GM12878 (cell line): ENCODE measurements around the gene TAF6. TPM values are rescaled to one million over a fixed set of nuclear protein-coding genes. Genes with fewer than 3 reads are reported as not detected.

ENCODE experiments used
- ATAC-seq: fragments of 200-7000 bp; cut with Tn5 transposase; 3 replicates; pipeline ENCODE4 v1.9.1; 2020; ENCODE audit warnings: mild to moderate bottlenecking, moderate library complexity
- BruUV-seq: library from RNA; stranded (reverse); fragments of 400-500 nt; replicated peaks from 2 replicates; lab custom pipeline; 2021; lab: Mats Ljungman, UMichigan
- CTCF ChIA-PET: fragments of 300-600 bp; sonication (Branson Sonifier 250); formaldehyde crosslinking; extraction: SDS; loops from one replicate; lab custom pipeline; 2021; ENCODE audit warnings: inconsistent platforms; lab: Yijun Ruan, JAX
- POLR2A ChIA-PET: fragments of 350-600 bp; formaldehyde crosslinking; extraction: SDS; loops from one replicate; lab custom pipeline; 2021; ENCODE audit warnings: inconsistent platforms; lab: Charles Lee
- RAD21 ChIA-PET: fragments of 300-600 bp; sonication (Branson Sonifier 250); formaldehyde crosslinking; loops from one replicate; lab custom pipeline; 2023; ENCODE audit warnings: antibody characterized with exemption; ENCODE audit not compliant: unreplicated experiment; lab: Charles Lee
- SMC1A ChIA-PET: fragments of 300-600 bp; sonication (Branson Sonifier 250); formaldehyde crosslinking; loops from one replicate; lab custom pipeline; 2023; ENCODE audit not compliant: unreplicated experiment, uncharacterized antibody; lab: Charles Lee
- DNase-seq: peaks from one replicate; pipeline ENCODE4 v3.0.0-alpha.2; 2011; ENCODE audit warnings: low read depth, low spot score
- FAIRE-seq: peaks from 3 replicates; lab custom pipeline; 2011; peaks lifted over from hg19 to GRCh38; lab: Jason Lieb, UNC
- H2AFZ ChIP-seq: 2 replicates; pipeline ENCODE4 v1.6.0; 2011; ENCODE audit warnings: low read depth, low read length, control low read depth; ENCODE audit not compliant: control insufficient read depth
- H3K27ac ChIP-seq: 2 replicates; pipeline ENCODE4 v1.5.1; 2011; ENCODE audit warnings: control low read depth; ENCODE audit not compliant: control insufficient read depth, insufficient read depth
- H3K27me3 ChIP-seq, 2 experiments: replicated peaks in 1 of 2; 2 replicates each; pipeline versions ENCODE4 v1.6.0 to v1.6.1; 2011; ENCODE audit warnings: low read length in 1 of 2; ENCODE audit not compliant: control insufficient read depth in 2 of 2, insufficient read depth in 2 of 2
- H3K36me3 ChIP-seq, 2 experiments: 2 replicates each; pipeline ENCODE4 v1.5.1; 2011; ENCODE audit warnings: low read length in 1 of 2; ENCODE audit not compliant: control insufficient read depth in 2 of 2, insufficient read depth in 2 of 2
- H3K4me1 ChIP-seq: 2 replicates; pipeline ENCODE4 v1.6.1; 2011; ENCODE audit warnings: mild to moderate bottlenecking, low read length, moderate library complexity, mixed read lengths; ENCODE audit not compliant: control insufficient read depth, insufficient read depth
- H3K4me2 ChIP-seq: 2 replicates; pipeline ENCODE4 v1.6.0; 2011; ENCODE audit warnings: control low read depth; ENCODE audit not compliant: control insufficient read depth, insufficient read depth
- H3K4me3 ChIP-seq: fragments of 200-600 bp; sonication (generic); 2 replicates; pipeline ENCODE4 v1.5.1; 2016
- H3K79me2 ChIP-seq: 2 replicates; pipeline ENCODE4 v1.6.0; 2011; ENCODE audit warnings: low read length; ENCODE audit not compliant: control insufficient read depth, insufficient read depth
- H3K9ac ChIP-seq: 2 replicates; pipeline ENCODE4 v1.8.0; 2011; ENCODE audit warnings: low read length, control low read depth, mixed read lengths; ENCODE audit not compliant: control insufficient read depth, insufficient read depth
- H3K9me3 ChIP-seq: replicated peaks from 3 replicates; pipeline ENCODE4 v1.5.1; 2011; ENCODE audit warnings: mild to moderate bottlenecking, low read length; ENCODE audit not compliant: control insufficient read depth, insufficient read depth
- H4K20me1 ChIP-seq: 2 replicates; pipeline ENCODE4 v1.6.0; 2011; ENCODE audit not compliant: control insufficient read depth, insufficient read depth
- ASH2L ChIP-seq: fragments of 300-600, 200-600 bp; sonication (generic); IDR thresholded peaks from 2 replicates; pipeline ENCODE4 v1.6.1; 2017; ENCODE audit warnings: low read depth, mild to moderate bottlenecking, borderline replicate concordance
- FOXM1 ChIP-seq: IDR thresholded peaks from 2 replicates; pipeline ENCODE4 v1.6.1; 2012; ENCODE audit warnings: low read depth, mild to moderate bottlenecking, inconsistent platforms, low read length, moderate library complexity
- PML ChIP-seq: IDR thresholded peaks from 2 replicates; pipeline ENCODE4 v1.6.1; 2012; ENCODE audit warnings: low read length, inconsistent platforms
- POLR2A ChIP-seq: IDR thresholded peaks from 2 replicates; pipeline ENCODE4 v1.6.1; 2011; ENCODE audit warnings: low read depth, mild to moderate bottlenecking, low read length
- SUZ12 ChIP-seq: fragments of 200-600 bp; sonication (generic); IDR thresholded peaks from one replicate; pipeline ENCODE4 v1.6.1; 2018; ENCODE audit warnings: antibody characterized with exemption, mild to moderate bottlenecking; ENCODE audit not compliant: unreplicated experiment
- WGBS: methylation state at CpG from one replicate; pipeline ENCODE4 v1.1.6; 2016; ENCODE audit warnings: low lambda C conversion rate; ENCODE audit not compliant: insufficient replicate concordance, insufficient coverage; ENCODE audit errors: missing lambda C conversion rate; 5-methylcytosine and 5-hydroxymethylcytosine counted together
- in situ Hi-C: fragments of 300-500 bp; cut with MboI; formaldehyde crosslinking; loops from 9 replicates; pipeline ENCODE4 v1.14.3; 2018; ENCODE audit warnings: mixed read lengths
- intact Hi-C: fragments of 100-400 bp; cut with micrococcal nuclease; formaldehyde crosslinking; loops from one replicate; pipeline ENCODE4 v1.14.2; 2022; ENCODE audit not compliant: unreplicated experiment
- polyA plus RNA-seq, 11 experiments: library from polyadenylated mRNA; depleted of rRNA in 4 of 11; unstranded in 6 of 11; stranded (reverse) in 5 of 11; fragments of >200 nt; fragmentation: Nextera tagmentation in 4 of 11; fragmentation: Illumina TruSeq in 1 of 11; extraction: Ambion mirVana in 4 of 11; extraction: Trizol in 1 of 11; gene quantifications; 1 replicate in 1 of 11; 2 replicates in 10 of 11; pipeline versions ENCODE4 v1.2.1 to v1.2.3, GENCODE V29; 2011 to 2016; ENCODE audit warnings: inconsistent platforms in 2 of 11, missing spikeins in 2 of 11, low read depth in 1 of 11
- total RNA-seq, 4 experiments: library from RNA; depleted of rRNA in 3 of 4; stranded (reverse); fragments of >200 nt in 3 of 4; fragmentation: Illumina TruSeq in 1 of 4; extraction: Trizol in 1 of 4; gene quantifications; 2 replicates each; pipeline versions ENCODE4 v1.2.1 to v1.2.3, GENCODE V29; 2013 to 2021
- TF ChIP-seq, protein P1 (sequence below): fragments of 450-650 bp; IDR thresholded peaks from 2 replicates; pipeline ENCODE4 v1.6.1; 2017; ENCODE audit warnings: mild to moderate bottlenecking

Gene TAF6
- total and polyA plus RNA-seq, 10 of the 15 experiments (the other 5 are each of a cell fraction or from before 2014, with no cell fraction given), result 0.27 to 42.6 (median 17.0) TPM

DNA sequence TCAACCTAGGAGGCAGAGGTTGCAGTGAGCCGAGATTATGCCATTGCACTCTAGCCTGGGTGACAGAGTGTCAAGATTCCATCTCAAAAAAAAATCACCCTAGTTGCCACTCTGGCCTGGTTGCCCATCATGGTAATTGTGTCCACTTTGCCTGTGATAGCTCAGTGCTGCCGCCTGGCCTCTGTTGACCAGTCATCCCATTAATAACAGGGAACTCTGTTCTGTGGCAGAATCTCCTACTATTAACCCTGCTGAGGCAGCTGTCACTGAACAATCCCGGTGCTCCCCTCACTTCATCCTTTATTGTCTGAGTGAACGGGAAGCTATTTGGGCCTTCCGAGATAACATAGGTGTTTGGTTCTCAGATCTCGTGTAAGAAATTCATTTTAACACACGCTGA lies 52.2 kb downstream of the TAF6 start (continued):
- TF ChIP-seq ASH2L (no peak), SUZ12 (no peak)
- TF ChIP-seq, protein P1, sequence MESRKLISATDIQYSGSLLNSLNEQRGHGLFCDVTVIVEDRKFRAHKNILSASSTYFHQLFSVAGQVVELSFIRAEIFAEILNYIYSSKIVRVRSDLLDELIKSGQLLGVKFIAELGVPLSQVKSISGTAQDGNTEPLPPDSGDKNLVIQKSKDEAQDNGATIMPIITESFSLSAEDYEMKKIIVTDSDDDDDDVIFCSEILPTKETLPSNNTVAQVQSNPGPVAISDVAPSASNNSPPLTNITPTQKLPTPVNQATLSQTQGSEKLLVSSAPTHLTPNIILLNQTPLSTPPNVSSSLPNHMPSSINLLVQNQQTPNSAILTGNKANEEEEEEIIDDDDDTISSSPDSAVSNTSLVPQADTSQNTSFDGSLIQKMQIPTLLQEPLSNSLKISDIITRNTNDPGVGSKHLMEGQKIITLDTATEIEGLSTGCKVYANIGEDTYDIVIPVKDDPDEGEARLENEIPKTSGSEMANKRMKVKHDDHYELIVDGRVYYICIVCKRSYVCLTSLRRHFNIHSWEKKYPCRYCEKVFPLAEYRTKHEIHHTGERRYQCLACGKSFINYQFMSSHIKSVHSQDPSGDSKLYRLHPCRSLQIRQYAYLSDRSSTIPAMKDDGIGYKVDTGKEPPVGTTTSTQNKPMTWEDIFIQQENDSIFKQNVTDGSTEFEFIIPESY, result no peak

DNA sequence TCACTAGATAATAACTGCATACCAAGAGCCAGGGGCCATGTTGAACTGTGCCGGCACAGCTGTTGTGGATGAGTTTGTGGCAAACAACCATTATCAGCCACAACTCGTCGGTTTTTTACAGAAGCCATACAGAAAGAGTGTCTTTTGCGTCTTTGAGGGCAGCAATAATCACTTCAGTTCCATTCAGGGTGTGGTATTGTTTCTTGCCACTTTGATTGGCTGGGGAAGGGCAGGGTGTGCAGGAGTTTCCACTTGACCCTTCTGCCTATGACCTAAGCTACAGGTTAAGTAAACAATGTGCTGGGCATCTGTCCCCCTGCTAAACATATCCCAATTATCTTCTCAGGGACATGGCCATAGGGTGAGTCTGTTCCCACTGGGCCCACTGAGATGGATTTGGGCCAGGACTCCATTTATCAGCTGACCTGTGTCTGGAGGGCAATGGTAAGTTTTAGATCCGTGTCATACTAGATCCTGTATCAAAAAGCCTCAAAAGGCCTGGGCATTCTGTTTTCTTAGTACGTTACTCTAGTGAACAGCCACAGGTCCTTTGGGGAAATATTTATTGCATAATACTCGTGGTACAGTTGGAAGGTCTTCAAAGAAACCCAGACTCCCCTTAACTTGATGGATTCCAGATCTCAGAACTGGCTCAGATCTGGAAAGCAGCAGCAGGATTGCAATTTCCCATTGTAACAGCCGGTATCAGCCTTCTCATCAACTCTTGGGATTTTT lies 53.5 kb downstream of the TAF6 start:
- ChIA-PET CTCF (no interaction called here), RAD21 (no interaction called here), SMC1A (interaction anchor here (0.6 kb wide), 1 partner anchor 12 kb away, joined by 3 read pairs; no protein-coding TSS in a partner anchor), POLR2A (no interaction called here)
- in situ Hi-C loops (no loop called here), intact Hi-C loops (no loop called here)
- Histone ChIP-seq H3K27me3 (no peaks in the 10 kb centered on the region), H3K9ac (no peak overlapping the region), H3K4me3 (no peak overlapping the region), H3K4me1 (no peaks in the 10 kb centered on the region), H3K36me3 (peaks cover 6 to 19% of the 10 kb centered on the region in 2 experiments), H2AFZ (no peak overlapping the region), H3K9me3 (peaks cover 4% of the 10 kb centered on the region; the same call in 2 of the 3 replicates), H4K20me1 (no peaks in the 10 kb centered on the region), H3K4me2 (no peak overlapping the region), H3K27ac (no peak overlapping the region), H3K79me2 (no peaks in the 10 kb centered on the region)
- no TSS peak for BruUV-seq
- no peak for FAIRE-seq
- WGBS, result 91% methylated on average over 8 of the region's 8 CpGs
- no peak for DNase-seq
- TF ChIP-seq POLR2A, result peak; percentile 15; the same call in 1 of the 2 replicates
- 0 out of 2 replicates have a peak, but pooled peaks have one; percentile 26 for TF ChIP-seq PML
- no peak for TF ChIP-seq FOXM1
- no peak for ATAC-seq
